ENCODE results near the gene SND1.

DNA sequence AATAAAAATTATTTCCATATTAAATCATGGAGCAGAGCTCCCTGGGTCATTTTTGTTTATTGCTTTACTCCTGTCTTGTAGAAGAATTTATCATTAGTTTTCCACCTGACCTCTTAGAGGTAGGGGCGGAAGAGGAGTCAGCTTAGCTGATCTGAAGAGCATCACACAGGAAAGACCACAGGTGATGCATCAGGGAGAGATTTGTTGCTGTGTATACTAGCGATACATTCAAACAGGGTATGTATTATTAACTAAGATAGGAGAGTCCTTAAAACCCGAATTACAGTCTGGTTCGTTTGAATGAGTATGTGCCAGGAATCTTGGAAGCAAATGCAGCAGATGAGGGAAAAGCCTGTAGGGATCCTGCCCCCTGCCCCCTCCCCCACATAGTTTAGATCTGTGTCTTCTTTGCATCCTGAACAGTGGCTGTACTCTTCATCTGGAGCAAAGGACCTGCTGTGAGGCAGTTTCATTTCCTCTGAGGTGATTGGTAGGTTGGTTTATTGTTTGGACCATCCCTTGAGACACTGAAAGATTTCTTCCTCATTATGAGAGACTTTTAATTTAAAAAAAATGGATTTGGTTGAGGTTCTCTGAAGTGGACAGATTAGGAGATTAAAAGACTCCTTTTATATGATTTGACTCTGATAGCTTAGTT is 177.0 kb downstream of the SND1 start:
- TF ChIP-seq, protein P1, sequence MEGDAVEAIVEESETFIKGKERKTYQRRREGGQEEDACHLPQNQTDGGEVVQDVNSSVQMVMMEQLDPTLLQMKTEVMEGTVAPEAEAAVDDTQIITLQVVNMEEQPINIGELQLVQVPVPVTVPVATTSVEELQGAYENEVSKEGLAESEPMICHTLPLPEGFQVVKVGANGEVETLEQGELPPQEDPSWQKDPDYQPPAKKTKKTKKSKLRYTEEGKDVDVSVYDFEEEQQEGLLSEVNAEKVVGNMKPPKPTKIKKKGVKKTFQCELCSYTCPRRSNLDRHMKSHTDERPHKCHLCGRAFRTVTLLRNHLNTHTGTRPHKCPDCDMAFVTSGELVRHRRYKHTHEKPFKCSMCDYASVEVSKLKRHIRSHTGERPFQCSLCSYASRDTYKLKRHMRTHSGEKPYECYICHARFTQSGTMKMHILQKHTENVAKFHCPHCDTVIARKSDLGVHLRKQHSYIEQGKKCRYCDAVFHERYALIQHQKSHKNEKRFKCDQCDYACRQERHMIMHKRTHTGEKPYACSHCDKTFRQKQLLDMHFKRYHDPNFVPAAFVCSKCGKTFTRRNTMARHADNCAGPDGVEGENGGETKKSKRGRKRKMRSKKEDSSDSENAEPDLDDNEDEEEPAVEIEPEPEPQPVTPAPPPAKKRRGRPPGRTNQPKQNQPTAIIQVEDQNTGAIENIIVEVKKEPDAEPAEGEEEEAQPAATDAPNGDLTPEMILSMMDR (IDR thresholded peaks at IDR 0.05): no peak
- TF ChIP-seq POLR2A (IDR thresholded peaks at IDR 0.05): no peak
